Measurements from ENCODE around the gene LRRC27.
"Not testable (repeated sequence)": the region's sequence is repeated elsewhere in the genome, so short reads cannot be mapped to it uniquely, and the experiment has no call there.

LRRC27 gene

DNA sequence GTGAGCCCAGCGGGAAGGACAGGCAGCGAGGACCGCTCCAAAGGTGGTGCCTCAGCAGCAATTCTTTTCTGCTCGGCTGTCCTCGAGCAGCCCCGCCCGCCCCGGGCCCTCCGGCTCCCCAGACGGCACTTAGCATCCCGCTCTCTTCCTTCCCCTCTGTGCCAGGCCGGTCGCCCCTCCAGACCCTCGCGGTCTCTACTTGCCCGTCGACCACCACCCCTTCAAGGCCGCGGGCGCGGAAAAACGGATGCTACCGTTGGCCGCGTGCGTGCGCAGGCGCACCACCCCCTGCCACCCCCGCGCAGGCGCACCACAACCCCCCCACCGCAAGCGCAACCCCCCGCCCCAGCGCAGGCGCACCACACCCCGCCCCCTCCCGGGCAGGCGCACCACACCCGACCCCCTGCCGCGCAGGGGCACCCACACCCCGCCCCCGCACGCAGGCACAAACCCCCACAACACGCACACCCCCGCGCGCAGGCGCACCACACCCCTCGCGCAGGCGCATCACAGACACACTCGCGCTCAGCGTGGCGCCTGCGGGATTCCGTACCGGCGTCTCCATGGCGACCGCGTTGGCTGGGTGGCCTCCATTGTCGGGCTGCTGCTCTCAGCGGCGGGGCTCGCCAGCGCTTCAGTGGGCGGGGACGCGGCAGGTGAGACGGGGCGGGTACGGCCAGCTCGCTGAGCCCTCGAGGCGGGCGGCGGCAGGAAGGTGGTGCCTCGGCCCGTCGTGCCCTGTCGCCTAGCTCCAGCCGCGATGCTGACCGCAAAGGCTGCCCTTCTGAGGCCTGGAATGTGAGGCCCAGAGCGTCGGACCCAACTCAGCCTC is at the start of gene LRRC27:
TSS of gene LRRC27 (plus strand) at position 593 of the 832 bp plus-strand sequence. CDS start 1,332 bp downstream, outside the sequence.
- peak; percentile 99 for DNase-seq (ENCODE audit: low read depth)

DNA sequence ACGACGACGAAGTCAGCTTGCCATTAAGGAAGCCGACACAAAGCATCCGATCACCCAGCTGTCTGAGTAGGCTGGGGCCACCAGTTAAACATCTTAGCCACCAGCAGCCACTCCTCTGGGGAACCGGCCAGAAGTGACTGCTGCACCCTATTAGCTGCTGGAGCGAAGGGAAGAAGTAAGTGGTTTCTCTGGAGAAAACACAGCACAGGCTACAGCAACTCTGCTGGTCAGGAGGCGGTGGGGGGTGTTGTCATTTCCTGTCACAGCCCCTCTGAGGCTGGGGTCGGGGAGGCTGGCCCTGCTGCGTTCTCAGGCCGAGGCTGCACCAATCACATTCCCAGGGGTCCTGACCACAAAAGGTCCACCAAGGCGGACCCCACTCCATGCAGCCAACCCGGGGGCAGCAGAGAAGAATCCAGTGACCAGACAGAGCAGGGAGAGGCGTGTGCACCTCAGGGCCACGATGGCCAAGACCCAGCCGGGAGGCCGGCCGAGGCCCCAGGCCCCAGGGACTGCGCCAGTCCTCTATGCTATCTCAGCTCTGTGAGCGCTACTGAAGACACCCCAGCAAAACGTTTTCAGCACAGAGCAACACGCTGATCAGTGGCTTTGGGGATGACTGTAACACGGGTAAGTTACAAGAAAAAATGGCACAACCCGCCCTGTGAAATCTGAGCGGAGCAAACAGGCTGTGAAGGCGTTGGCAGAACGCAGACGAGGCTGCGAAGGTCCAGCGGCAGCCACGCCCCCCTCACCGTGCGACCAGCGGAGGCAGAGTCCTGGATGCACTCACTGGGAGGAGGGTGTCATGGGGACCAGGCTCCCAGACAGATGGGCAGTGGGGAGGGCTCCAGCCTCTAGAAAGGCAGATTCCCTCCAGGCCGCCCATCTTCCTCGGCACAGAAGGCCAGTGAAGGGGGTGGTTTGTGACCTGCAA is 49.1 kb upstream of the LRRC27 start:
- DNase-seq (ENCODE audit: low read depth) = no peak

DNA sequence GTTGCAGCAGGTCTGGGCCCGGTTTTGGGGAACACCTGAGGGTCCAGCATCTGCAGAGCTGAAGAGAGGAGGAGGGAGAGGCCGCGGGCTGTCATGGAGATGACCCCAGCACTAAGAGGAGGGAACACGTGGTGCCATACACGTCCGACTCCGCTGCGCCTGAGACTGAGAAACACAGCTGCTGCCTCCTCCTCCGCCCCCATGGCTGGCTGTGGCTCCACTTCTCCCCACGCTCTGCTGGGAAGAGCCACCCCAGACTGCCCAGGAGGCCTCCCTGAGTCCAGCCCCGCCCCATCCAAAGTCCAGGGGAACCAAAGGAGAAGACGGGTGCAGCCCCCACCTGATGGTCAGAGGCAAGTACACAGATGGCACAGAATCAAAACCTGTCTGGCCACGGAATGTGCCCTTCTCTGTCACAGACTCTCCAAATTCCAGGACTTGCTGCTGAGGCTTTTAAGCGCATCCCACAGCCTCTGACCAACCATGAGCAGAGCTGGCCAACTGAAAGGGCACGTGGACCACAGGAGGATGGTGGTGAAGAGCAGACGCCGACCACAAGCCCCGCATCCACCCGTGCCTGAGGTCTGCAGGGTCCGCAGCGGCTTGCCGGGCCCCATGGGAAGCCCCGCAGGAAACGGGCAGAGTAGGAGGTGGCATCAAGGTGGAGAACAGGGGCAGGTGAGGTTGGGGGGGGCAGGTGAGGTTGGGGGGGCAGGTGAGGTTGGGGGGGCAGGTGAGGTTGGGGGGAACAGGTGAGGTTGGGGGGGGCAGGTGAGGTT is 48.2 kb upstream of the LRRC27 start:
- DNase-seq (ENCODE audit: low read depth) = no peak

DNA sequence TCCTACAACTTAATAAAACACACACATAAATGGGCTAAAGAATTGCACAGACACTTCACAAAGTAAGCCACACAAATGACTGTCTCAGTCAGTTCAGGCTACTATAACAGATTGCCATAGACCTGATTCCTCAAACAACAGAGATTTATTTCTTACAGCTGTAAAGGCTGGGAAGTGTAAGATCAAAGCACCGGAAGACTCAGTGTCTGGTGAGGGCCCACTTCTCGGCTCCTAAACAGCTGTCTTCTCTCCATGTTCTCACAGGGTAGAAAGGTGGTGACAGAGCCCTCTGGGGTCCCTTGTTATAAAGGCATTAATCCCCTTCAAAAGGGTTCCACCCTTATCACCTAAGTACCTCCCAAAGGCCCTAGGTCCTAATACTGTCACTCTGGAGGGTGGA is 42.6 kb upstream of the LRRC27 start:
- DNase-seq (ENCODE audit: low read depth) = no peak

DNA sequence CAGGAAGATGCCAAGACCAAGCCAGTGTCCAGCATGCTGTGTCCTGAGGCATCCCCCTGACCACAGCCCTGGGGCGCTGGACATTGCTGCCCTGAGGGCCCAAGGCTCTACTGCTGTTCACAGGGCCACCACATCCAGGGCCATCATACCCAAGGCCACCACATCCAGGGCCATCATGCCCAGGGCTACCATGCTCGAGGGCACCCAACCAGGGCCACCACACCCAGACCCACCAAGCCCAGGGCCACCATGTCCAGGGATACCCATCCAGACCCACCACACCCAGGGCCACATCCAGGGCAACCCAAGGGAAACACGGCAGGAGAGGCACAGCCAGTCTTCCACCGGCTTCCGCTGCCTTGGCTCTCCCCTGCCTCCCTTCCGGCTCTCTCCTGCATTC is 41.4 kb upstream of the LRRC27 start:
- DNase-seq (ENCODE audit: low read depth) = no peak

DNA sequence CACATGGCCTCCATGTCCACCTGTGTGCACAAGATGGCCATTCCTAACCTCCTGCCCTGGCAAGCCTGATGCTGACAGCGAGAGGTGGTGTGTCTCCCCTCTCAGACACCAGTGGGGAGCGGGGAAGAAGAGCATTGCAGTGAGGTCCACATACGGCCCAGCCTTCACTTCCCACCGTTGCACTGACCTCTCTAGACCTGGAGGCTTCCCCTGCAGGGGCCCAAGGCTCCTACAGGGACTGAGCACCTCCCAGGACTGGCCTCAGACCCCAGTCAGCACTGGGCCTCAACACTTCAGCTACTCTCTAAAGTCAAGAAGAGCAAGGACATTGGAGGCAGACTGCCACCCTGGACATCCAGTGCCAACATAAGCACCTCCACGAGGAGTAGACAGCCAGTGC is 40.2 kb upstream of the LRRC27 start:
- no peak for DNase-seq (ENCODE audit: low read depth)

DNA sequence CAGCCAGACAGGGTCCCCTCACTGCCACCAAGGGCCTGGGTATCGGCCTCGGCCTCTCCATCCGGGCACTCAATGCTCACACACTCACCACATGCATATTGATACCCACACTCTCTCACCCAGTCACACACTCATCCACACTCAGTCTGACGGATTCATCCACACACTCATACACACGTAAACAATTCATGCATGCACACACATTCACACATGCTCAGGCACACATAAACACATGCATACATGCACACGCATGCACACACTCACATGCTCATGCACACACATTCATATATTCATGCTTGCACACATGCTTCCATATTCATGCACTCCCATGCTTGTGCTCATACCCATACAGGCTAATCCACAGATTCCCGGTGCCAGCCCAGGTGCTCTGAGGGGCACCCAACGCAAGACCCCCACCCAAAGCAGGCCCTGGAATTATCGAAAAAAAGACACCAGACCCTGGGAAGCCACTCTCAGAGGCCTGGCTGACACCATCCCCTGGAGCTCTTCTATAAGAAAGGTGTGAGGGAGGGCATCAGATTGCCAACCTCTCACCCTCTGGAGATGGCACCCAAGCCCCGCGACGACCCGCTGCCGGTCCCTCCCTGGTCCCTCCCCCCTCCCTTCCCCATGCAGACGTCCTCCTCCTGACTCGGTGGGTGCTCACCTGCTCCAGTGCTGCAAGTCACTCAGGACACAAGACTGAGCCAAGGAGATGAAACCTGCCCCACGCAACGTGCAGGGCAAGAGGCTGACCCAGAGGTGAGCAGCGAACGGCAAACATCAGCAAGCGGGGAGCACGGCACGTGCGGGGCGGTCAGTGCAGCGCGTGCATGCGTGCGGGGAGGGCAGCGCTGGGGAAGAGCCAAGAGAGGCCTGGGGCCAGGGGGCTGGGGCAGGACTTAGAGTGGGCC is 39.4 kb upstream of the LRRC27 start:
- DNase-seq (ENCODE audit: low read depth) = no peak

DNA sequence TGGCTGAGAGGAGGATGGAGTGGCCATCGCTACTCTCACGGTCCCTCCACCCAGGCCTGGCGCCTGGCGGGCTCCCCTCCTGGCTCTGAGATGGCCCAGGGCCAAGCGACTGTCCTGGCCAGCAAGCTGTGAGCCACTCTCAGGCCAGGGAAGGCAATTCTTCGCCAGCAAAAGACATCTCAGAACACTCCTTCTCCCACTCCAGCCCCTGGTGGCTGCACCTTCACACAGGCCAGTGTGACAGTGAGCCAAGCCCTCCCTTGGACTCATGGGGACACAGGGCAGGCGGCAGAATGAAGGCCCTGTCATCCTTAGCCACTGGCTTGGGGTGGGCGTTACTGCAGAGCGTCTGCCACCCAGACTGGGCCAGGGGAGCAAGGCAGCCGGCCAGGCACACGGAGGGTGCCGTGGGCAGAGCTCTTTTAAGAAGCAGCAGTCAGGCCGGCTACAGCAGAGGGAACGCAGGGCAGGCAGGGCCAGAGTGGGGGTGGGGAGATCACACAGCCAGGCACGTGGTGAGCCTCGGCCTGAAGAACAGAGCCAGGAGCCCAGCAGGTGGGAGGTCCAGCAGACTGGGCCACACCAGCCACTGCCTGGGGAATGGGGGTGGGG is 38.7 kb upstream of the LRRC27 start:
- DNase-seq (ENCODE audit: low read depth) = no peak

DNA sequence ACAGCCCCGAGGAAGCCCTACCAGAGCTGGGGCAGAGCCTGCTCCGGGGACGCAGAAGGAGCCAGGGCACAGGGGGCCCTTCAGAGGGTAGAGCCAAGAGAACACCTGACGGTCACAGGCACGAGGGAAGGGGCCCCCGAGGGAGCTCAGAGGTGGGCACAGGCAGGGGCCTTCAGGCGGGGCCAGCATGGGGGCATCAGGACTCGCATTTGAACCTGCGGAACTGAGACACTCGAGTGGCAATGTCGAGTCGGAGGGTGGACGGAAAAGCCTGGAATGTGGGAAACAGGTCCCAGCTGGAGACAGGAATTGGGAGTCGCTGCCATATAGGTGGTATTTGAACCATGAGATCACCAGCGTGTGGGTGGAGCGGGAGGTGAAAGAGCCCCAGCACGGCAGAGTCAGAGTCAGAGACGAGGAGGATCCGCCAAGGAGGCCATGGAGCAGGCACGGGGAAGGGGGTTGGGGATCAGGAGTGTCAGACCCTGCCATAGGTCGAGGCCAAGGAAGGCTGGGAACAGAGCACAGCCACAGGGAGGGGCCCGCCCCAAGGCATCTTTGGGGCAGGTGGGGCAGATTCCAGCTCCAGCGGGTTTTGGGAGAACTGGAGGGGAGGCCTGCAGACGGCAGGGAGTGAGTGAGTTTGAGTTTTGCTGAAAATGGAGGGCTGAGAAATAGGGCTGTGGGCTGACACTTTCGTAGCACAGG is 38.0 kb upstream of the LRRC27 start:
- DNase-seq (ENCODE audit: low read depth) = no peak

DNA sequence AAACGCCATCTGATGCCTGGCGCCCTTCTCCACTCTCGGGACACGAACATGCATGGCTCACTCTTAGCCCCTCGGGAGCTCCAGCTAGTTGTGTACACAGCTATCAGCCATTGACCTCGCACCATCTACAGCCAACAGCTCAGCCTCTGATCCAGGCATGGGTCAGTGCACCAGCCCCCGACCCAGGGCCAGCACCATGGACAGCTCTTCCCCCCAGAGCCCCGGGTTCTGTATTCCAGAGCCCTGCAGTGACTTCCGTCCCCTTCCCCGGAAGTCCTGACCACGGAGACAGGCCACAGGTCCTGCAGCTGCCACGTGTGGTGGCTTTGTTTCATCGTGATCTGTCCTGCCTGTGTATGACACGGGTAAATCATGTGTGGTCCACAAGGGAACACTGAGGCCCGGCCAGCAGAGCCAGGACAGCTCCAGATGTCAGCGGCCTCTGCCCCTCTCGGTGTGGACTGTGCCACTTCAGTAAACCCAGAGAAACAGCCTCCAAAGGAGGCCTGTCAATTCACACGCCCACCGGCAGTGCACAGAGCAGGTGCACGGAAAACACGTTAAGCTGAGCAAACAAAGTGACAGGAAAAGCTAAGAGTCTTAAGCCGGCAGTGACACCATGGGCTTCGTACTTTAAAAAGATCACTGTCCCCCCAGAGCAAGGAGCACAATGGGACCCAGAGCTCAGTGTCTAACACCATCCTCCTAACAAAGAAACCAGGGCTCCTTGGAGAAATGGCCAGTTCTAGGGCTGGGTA is 37.3 kb upstream of the LRRC27 start:
- no peak for DNase-seq (ENCODE audit: low read depth)

DNA sequence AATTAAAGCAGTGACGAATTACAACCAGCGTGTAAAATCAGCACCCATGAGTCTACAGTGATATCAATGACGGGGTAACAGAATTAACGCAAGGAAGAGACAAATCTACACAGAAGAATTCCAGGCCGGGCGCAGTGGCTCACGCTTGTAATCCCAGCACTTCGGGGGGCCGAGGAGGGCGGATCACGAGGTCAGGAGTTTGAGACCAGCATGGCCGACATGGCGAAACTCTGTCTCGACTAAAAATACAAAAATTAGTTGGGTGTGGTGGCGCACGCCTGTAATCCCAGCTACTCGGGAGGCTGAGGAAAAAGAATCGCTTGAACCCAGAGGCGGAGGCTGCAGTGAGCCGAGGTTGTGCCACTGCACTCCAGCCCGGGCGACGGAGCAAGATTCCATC is 36.5 kb upstream of the LRRC27 start:
- not testable (repeated sequence) for DNase-seq (ENCODE audit: low read depth)

DNA sequence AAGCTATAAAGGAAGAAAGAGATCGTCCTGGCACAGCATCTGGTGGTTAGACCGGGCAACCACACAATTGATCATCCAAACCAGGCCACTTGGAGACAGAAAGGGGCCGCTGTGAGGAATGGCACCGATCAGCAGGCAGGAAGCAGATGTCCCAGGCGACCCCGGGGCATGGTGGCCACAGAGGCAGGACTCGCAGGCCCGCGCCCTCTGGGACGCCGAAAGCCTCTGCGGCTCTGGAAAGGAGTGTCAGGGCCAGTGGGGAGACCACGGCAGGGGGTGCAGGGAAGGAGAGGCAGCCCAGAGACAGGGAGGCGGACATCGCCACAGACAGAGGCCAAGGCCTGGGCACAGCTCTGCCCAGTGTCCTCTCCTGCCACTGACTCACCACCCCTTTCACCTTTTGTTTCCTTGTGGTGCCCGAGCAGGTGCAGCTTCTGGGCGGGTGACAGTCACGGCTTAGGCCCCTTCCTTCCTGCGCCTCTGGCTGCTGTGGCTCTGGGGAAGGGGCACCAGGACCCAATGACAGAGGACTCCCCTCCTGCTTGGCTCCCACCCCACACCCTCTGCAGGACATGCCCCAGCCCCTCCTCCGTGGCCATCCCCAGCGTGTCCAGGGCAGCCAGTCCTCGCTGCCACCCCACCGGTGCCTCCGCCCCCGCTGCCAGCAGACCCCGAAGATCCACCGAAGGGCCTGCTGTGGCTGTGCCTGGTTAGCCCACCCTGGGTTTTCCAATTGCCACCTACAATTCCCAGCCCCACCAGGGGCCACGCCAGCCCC is 35.1 kb upstream of the LRRC27 start:
- DNase-seq (ENCODE audit: low read depth) = no peak

DNA sequence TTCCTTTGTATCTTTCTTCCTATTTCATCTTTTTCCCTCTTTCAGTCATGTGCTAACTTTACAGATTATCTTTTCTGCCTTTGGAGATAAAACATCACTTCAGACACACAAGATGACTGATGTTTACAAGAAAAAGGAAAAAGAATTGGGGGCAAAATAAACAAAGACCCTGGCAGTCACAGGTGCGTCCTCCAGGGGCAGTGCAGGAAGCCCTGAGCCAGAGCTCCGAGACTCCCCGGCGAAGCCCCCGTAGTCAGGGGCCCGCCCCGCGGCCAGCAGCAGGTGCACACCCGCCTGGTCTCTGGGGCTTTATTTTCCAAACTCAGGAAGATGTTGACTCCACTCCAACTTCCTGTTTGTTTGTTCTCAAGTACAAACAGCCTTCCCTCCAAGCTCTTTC is 34.5 kb upstream of the LRRC27 start:
- DNase-seq (ENCODE audit: low read depth) = no peak

DNA sequence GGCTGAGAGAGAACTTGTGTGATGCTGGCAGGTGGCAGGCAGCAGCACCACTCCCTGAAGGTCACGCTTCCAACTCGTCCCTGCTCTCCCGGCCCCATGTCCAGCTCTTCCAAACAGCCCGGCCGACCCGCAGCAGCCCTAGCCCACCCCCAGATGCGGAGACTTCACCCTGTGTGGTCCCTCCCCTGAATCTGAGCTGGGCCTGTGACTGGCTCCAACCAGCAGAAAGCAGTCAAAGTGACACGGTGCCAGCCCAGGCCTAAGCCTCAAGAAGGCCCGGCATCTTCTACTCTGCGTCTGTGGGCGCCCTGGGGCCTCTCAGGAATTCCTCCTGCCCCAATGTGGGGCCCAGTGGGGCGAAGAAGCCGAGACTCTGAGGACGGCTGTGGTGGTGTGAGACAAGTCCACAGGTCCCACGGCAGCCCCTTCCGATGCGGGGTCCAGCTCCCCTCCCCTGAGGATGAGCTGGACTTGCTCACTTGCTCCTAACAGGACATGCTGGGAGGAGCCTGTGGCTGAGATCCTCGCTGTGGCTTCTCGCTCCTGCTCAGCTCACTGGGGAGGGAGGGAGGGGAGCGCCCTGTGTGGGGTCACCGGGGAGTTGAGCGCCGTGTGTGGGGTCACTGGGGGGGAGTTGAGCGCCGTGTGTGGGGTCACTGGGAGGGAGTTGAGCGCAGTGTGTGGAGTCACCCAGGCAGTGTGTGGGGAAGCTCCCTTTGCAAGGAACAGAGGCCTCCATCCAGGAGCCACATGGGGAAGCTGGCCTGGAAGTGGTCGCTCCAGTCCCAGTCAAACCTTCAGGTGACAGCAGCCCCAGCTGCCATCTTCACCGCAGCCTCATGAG is 33.7 kb upstream of the LRRC27 start:
- no peak for DNase-seq (ENCODE audit: low read depth)

DNA sequence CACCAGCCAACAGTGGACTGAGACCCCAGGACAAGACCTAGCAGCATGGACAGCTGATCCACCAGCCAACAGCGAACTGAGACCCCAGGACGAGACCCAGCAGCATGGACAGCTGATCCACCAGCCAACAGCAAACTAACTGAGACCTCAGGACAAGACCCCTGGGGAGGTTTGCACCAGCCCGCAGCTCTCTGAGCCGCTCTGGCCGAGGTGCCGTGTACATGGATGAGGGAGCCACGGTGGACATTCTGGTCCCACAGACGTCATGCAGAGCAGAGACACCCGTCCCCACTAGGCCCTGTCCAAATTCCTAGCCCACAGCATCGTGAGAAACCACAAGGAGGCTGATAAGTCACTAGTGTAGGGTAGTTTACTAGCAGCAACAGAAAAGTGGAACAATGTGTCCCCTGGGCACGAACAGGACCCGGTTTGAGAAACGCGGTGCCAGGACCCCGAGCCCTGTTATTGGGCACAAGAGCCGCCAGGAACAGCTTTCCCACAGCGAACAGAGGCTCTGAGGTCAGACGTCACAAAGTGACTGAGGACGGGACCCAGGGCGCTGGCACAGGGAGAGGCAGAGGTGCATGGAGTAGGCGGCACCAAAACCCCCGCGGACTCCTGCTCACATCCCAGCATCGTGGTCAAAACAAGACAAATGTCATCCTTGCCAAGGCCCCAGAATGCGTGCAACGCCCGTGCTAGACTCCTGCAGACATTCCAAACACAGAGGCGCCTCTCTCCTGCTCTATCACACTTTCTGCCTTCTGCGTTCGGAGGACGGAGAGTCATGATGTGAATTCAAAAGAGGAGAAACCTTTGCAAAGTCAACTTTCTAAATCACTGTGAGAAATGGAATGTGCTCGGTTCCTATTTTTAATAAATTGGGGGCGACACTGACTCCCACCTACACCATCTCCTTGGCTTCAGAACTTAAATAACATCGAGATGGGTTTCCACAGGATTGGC is 32.3 kb upstream of the LRRC27 start:
- DNase-seq (ENCODE audit: low read depth) = no peak

DNA sequence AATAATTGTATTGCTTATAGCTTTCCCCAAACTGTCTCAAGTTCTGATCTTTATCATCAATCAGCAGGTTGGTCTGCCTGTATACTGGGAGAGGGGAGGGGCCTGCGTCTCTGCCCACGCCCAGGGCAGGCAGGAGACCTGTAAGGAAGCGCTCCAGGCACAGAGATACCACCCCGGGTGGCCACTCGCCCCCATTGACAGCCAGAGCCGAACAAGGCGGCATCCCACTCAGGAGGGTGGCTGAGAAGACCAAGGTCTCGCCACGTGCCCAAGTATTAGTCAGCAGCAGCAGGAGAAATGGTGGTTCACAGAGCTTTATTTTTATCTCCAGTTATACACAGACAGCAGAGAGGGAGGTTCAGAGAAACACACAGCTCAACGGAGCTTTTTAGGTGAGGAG is 31.4 kb upstream of the LRRC27 start:
- no peak for DNase-seq (ENCODE audit: low read depth)

Measured in stimulated activated CD8-positive, alpha-beta memory T cell treated with anti-CD3 and anti-CD28 coated beads, Interleukin-15, amount 100 ng/mL, for 1 hour (primary cell).